Kidney epithelial cell (primary cell): Measurements from ENCODE around the gene CYGB. TPM values are rescaled to one million over a fixed set of nuclear protein-coding genes. Genes with fewer than 3 reads are reported as not detected.
A peak's percentile ranks its signal among the peaks of the same experiment; 100 is the strongest.

Experiments used
- DNase-seq: peaks from one replicate; pipeline ENCODE4 v3.0.0-alpha.2; 2010; ENCODE audit warnings: low read depth
- H3K27me3 ChIP-seq: 2 replicates; pipeline ENCODE4 v1.6.0; 2011; ENCODE audit warnings: low read length; ENCODE audit not compliant: control insufficient read depth, insufficient read depth
- H3K36me3 ChIP-seq: 2 replicates; pipeline ENCODE4 v1.5.1; 2011; ENCODE audit warnings: low read length; ENCODE audit not compliant: control insufficient read depth, insufficient read depth
- H3K4me3 ChIP-seq: 2 replicates; pipeline ENCODE4 v1.5.1; 2011; ENCODE audit warnings: low read depth, mild to moderate bottlenecking, control low read depth, low read length
- CTCF ChIP-seq: IDR thresholded peaks from 2 replicates; pipeline ENCODE4 v1.5.1; 2011; ENCODE audit warnings: mild to moderate bottlenecking, moderate library complexity, low read length, control low read depth, inconsistent platforms; ENCODE audit not compliant: insufficient read depth, poor library complexity, severe bottlenecking
- total RNA-seq: library from RNA; depleted of rRNA; stranded (reverse); fragments of >200 nt; gene quantifications from 2 replicates; pipeline ENCODE4 v1.2.3, GENCODE V29; 2015

CYGB gene
- total RNA-seq, 1 donor from 2014 or later = 16.9 TPM

- Histone ChIP-seq H3K27me3 (peaks cover 2% of the 10 kb centered on the region), H3K4me3 (no peak overlapping the region), H3K36me3 (no peaks in the 10 kb centered on the region)
- no peak for DNase-seq
- TF ChIP-seq CTCF = no peak
These were observed 33.4 kb downstream of the CYGB start for GRCh38 chr17:76504117-76504516.

GRCh38 chr17:76502341-76503211 lies 34.9 kb downstream of the CYGB start:
- TF ChIP-seq CTCF = no peak
- Histone ChIP-seq H3K27me3 (no peaks in the 10 kb centered on the region), H3K4me3 (no peak overlapping the region), H3K36me3 (no peaks in the 10 kb centered on the region)
- no peak for DNase-seq

- H3K27me3 ChIP-seq = no peaks in the 10 kb centered on the region
- no peak overlapping the region for H3K4me3 ChIP-seq
- TF ChIP-seq CTCF = no peak
These were observed 35.6 kb downstream of the CYGB start for GRCh38 chr17:76501827-76502307.

GRCh38 chr17:76501018-76501826 lies 36.3 kb downstream of the CYGB start, which contains the start of gene RHBDF2:
TSS of gene RHBDF2 (minus strand) at chr17:76501423. CDS start at chr17:76481524, 19,899 bp downstream.
- no peak for TF ChIP-seq CTCF
- no peaks in the 10 kb centered on the region for H3K36me3 ChIP-seq
- no peaks in the 10 kb centered on the region for H3K27me3 ChIP-seq
- peak within 1 kb of the TSS; percentile 86 for H3K4me3 ChIP-seq
- no peak for DNase-seq

More at GRCh38 chr17:76501827-76502307, 35.6 kb downstream of the CYGB start:
- no peaks in the 10 kb centered on the region for H3K36me3 ChIP-seq
- no peak for DNase-seq

GRCh38 chr17:76500747-76501017 lies 36.8 kb downstream of the CYGB start:
- no peak for DNase-seq
- no peak for TF ChIP-seq CTCF
- Histone ChIP-seq H3K27me3 (no peaks in the 10 kb centered on the region), H3K4me3 (peak overlapping the region; percentile 86), H3K36me3 (no peaks in the 10 kb centered on the region)
